HFF-Myc (cell line): ENCODE measurements around the gene SCN11A.
"Not testable (repeated sequence)": the region's sequence is repeated elsewhere in the genome, so short reads cannot be mapped to it uniquely, and the experiment has no call there.

ENCODE experiments used
- DNase-seq: peaks from one replicate; pipeline ENCODE4 v3.0.0-alpha.2; 2011; ENCODE audit warnings: low read depth; ENCODE audit errors: extremely low read depth
- H3K4me3 ChIP-seq: replicated peaks from 2 replicates; pipeline ENCODE4 v1.5.1; 2011; ENCODE audit warnings: low read depth, mild to moderate bottlenecking, control low read depth, low read length
- CTCF ChIP-seq: IDR thresholded peaks from 2 replicates; pipeline ENCODE4 v1.5.1; 2012; ENCODE audit warnings: mild to moderate bottlenecking, low read depth, low read length, control low read depth; ENCODE audit errors: missing control alignments

The SCN11A gene

GRCh38 chr3:39068556-39068955 is 16.8 kb upstream of the SCN11A start:
- no peak overlapping the region for H3K4me3 ChIP-seq
- no peak for DNase-seq
- no peak for TF ChIP-seq CTCF

GRCh38 chr3:39067286-39067685 is 15.5 kb upstream of the SCN11A start:
- TF ChIP-seq CTCF = no peak
- DNase-seq = no peak

GRCh38 chr3:39065197-39065596 is 13.5 kb upstream of the SCN11A start:
- TF ChIP-seq CTCF = peak; percentile 52
- no peak overlapping the region for H3K4me3 ChIP-seq
- DNase-seq = no peak

More at GRCh38 chr3:39067286-39067685, 15.5 kb upstream of the SCN11A start:
- H3K4me3 ChIP-seq = no peak overlapping the region

- no peak for TF ChIP-seq CTCF
- H3K4me3 ChIP-seq = no peak overlapping the region
- no peak for DNase-seq
Measured at GRCh38 chr3:39064646-39065045, 12.9 kb upstream of the SCN11A start.

- no peak for DNase-seq
- H3K4me3 ChIP-seq = no peak overlapping the region
- TF ChIP-seq CTCF = no peak
Measured at GRCh38 chr3:39063143-39063542, 11.4 kb upstream of the SCN11A start.

- DNase-seq = no peak
- no peak for TF ChIP-seq CTCF
- H3K4me3 ChIP-seq = no peak overlapping the region
Measured at GRCh38 chr3:39062180-39062579, 10.4 kb upstream of the SCN11A start.

GRCh38 chr3:39061228-39061627 is 9.5 kb upstream of the SCN11A start:
- not testable (repeated sequence) for DNase-seq

More at GRCh38 chr3:39061228-39061627, 9.5 kb upstream of the SCN11A start:
- not testable (repeated sequence) for H3K4me3 ChIP-seq
